HepG2 (cell line): Measurements from ENCODE around the gene ARG1. TPM values are rescaled to one million over a fixed set of nuclear protein-coding genes. Genes with fewer than 3 reads are reported as not detected.

ENCODE experiments used
- ARID5B ChIP-seq: IDR thresholded peaks from 2 replicates; pipeline ENCODE4 v1.4.0; 2020; ENCODE audit warnings: mild to moderate bottlenecking, missing genetic modification reagents
- FOXA1 ChIP-seq, 2 experiments: fragments of 450-650 bp in 1 of 2; sonication (generic) in 1 of 2; formaldehyde crosslinking in 1 of 2; IDR thresholded peaks; 2 replicates each; pipeline versions ENCODE4 v1.4.0 to v1.6.1; 2016 to 2020; ENCODE audit warnings: missing genetic modification reagents in 1 of 2
- HMG20A ChIP-seq: IDR thresholded peaks from 2 replicates; pipeline ENCODE4 v1.6.1; 2016; ENCODE audit warnings: borderline replicate concordance
- IKZF5 ChIP-seq: IDR thresholded peaks from 2 replicates; pipeline ENCODE4 v1.6.1; 2018; ENCODE audit warnings: missing genetic modification reagents, mild to moderate bottlenecking, missing compliant biosample characterization
- KDM3A ChIP-seq: IDR thresholded peaks from 2 replicates; pipeline ENCODE4 v1.6.1; 2018; ENCODE audit warnings: low read depth, missing compliant biosample characterization
- NFRKB ChIP-seq: fragments of 450-650 bp; IDR thresholded peaks from 2 replicates; pipeline ENCODE4 v1.6.1; 2017
- PHF5A ChIP-seq: IDR thresholded peaks from one replicate; pipeline ENCODE4 v1.6.1; 2018; ENCODE audit warnings: low read depth, missing genetic modification reagents; ENCODE audit not compliant: unreplicated experiment
- SALL1 ChIP-seq: sonication (generic); formaldehyde crosslinking; IDR thresholded peaks from 2 replicates; pipeline ENCODE4 v1.8.0; 2022; ENCODE audit warnings: mild to moderate bottlenecking, missing genetic modification reagents
- SETDB1 ChIP-seq: sonication (generic); formaldehyde crosslinking; IDR thresholded peaks from 2 replicates; pipeline ENCODE4 v1.5.1; 2020; ENCODE audit warnings: missing genetic modification reagents, mild to moderate bottlenecking, borderline replicate concordance
- SRSF9 ChIP-seq: fragments of 200-400 bp; formaldehyde crosslinking; IDR thresholded peaks from 2 replicates; pipeline ENCODE4 v1.6.1; 2018; ENCODE audit warnings: borderline replicate concordance, mild to moderate bottlenecking, low read depth, low read length; ENCODE audit not compliant: insufficient read depth, poor library complexity, severe bottlenecking
- TEAD3 ChIP-seq: optimal IDR thresholded peaks from 2 replicates; pipeline ENCODE3; 2016; ENCODE audit warnings: borderline replicate concordance
- ZBTB7B ChIP-seq: sonication (generic); formaldehyde crosslinking; IDR thresholded peaks from 2 replicates; pipeline ENCODE4 v1.4.0; 2020; ENCODE audit warnings: missing genetic modification reagents
- ZFP82 ChIP-seq: sonication (generic); formaldehyde crosslinking; IDR thresholded peaks from 2 replicates; pipeline ENCODE4 v1.5.1; 2020; ENCODE audit warnings: mild to moderate bottlenecking, missing genetic modification reagents, borderline replicate concordance
- ZHX1 ChIP-seq: sonication (generic); formaldehyde crosslinking; IDR thresholded peaks from 2 replicates; pipeline ENCODE4 v1.8.1; 2022; ENCODE audit warnings: low read depth, mild to moderate bottlenecking, missing genetic modification reagents
- ZNF569 ChIP-seq: sonication (generic); formaldehyde crosslinking; IDR thresholded peaks from 2 replicates; pipeline ENCODE4 v1.5.0; 2020; ENCODE audit warnings: mild to moderate bottlenecking, missing genetic modification reagents, moderate library complexity, borderline replicate concordance
- ZNF629 ChIP-seq: sonication (generic); formaldehyde crosslinking; conservative IDR thresholded peaks from 2 replicates; pipeline ENCODE4 v1.5.0; 2020; ENCODE audit warnings: missing genetic modification reagents
- ZNF670 ChIP-seq: sonication (generic); formaldehyde crosslinking; IDR thresholded peaks from 2 replicates; pipeline ENCODE4 v1.8.0; 2022; ENCODE audit warnings: mild to moderate bottlenecking, missing genetic modification reagents, borderline replicate concordance
- ZNF891 ChIP-seq: sonication (generic); formaldehyde crosslinking; IDR thresholded peaks from 2 replicates; pipeline ENCODE4 v1.5.0; 2020; ENCODE audit warnings: mild to moderate bottlenecking, missing genetic modification reagents
- polyA plus RNA-seq, 8 experiments: library from polyadenylated mRNA; depleted of rRNA in 3 of 8; stranded (reverse) in 7 of 8; unstranded in 1 of 8; fragments of >200 nt; fragmentation: Illumina TruSeq in 4 of 8; extraction: Trizol in 4 of 8; gene quantifications; 2 replicates each; pipeline versions ENCODE4 v1.2.1 to v1.2.3, GENCODE V29; 2011 to 2016; ENCODE audit warnings: low read depth in 4 of 8, missing spikeins in 1 of 8, mixed read lengths in 1 of 8; ENCODE audit not compliant: insufficient read depth in 1 of 8
- total RNA-seq, 5 experiments: library from RNA; depleted of rRNA; stranded (reverse); fragments of >200 nt; fragmentation: Illumina TruSeq; extraction: Trizol; gene quantifications; 2 replicates each; pipeline ENCODE4 v1.2.3, GENCODE V29; 2016; ENCODE audit warnings: low read depth in 1 of 5
- TF ChIP-seq, protein P1 (sequence below): sonication (generic); formaldehyde crosslinking; IDR thresholded peaks from 2 replicates; pipeline ENCODE4 v1.8.0; 2022; ENCODE audit warnings: missing genetic modification reagents, low read depth, mild to moderate bottlenecking, borderline replicate concordance
- TF ChIP-seq, protein P2 (sequence below): sonication (generic); formaldehyde crosslinking; IDR thresholded peaks from 2 replicates; pipeline ENCODE4 v1.5.0; 2020; ENCODE audit warnings: mild to moderate bottlenecking, missing genetic modification reagents

ARG1 gene
- total and polyA plus RNA-seq, 2 of the 13 experiments (the other 11 are each of a cell fraction or from before 2014, with no cell fraction given): 2.2 to 11.2 TPM

- TF ChIP-seq, protein P1, sequence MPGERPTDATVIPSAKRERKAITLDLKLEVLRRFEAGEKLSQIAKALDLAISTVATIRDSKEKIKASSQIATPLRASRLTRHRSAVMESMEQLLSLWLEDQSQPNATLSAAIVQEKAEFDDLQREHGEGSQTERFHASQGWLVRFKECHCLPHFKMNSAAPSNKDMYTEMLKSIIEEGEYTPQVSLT: no peak
- no peak for TF ChIP-seq ZNF670 (CRISPR knock-in tag)
- no peak for TF ChIP-seq SETDB1 (CRISPR knock-in tag)
- TF ChIP-seq SALL1 (CRISPR knock-in tag): peak; percentile 27; the same call in 1 of the 2 replicates
- TF ChIP-seq ZBTB7B: no peak
- TF ChIP-seq ZHX1 (CRISPR knock-in tag): peak; percentile 18; the same call in 1 of the 2 replicates
- TF ChIP-seq KDM3A (CRISPR knock-in tag): no peak
- TF ChIP-seq ZFP82 (CRISPR knock-in tag): no peak
- TF ChIP-seq ZNF891 (CRISPR knock-in tag): no peak
- TF ChIP-seq NFRKB: no peak
- no peak for TF ChIP-seq ZNF569 (CRISPR knock-in tag)
- TF ChIP-seq PHF5A (CRISPR knock-in tag): no peak
- TF ChIP-seq, protein P2, sequence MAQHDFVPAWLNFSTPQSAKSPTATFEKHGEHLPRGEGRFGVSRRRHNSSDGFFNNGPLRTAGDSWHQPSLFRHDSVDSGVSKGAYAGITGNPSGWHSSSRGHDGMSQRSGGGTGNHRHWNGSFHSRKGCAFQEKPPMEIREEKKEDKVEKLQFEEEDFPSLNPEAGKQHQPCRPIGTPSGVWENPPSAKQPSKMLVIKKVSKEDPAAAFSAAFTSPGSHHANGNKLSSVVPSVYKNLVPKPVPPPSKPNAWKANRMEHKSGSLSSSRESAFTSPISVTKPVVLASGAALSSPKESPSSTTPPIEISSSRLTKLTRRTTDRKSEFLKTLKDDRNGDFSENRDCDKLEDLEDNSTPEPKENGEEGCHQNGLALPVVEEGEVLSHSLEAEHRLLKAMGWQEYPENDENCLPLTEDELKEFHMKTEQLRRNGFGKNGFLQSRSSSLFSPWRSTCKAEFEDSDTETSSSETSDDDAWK (CRISPR knock-in tag): no peak
- TF ChIP-seq IKZF5: 0 out of 2 replicates have a peak, but pooled peaks have one; percentile 34
- 0 out of 2 replicates have a peak, but pooled peaks have one; percentile 28 for TF ChIP-seq ARID5B (CRISPR knock-in tag)
- no peak for TF ChIP-seq SRSF9
- TF ChIP-seq FOXA1 (IDR thresholded peaks at IDR 0.05): no peak
- peak; percentile 48 for TF ChIP-seq FOXA1 (CRISPR knock-in tag; IDR thresholded peaks at IDR 0.05)
- peak; percentile 71; the same call in 1 of the 2 replicates for TF ChIP-seq ZNF629 (CRISPR knock-in tag)
- TF ChIP-seq HMG20A (CRISPR knock-in tag): peak; percentile 58; the same call in 1 of the 2 replicates
- TF ChIP-seq TEAD3 (CRISPR knock-in tag): peak; percentile 47
Measured at GRCh38 chr6:131631625-131632289, 58.7 kb downstream of the ARG1 start (continued).
